Large intestine (tissue), 3 donors: Measurements from ENCODE around the gene CROCC. TPM values are rescaled to one million over a fixed set of nuclear protein-coding genes. Genes with fewer than 3 reads are reported as not detected.
"Not testable (repeated sequence)": the region's sequence is repeated elsewhere in the genome, so short reads cannot be mapped to it uniquely, and the experiment has no call there.

Experiments used
- DNase-seq, 2 donors: peaks; one replicate each; pipeline versions ENCODE4 v3.0.0 to v3.0.0-alpha.2; 2013
- H3K27ac ChIP-seq: one replicate; pipeline ENCODE4 v1.5.1; 2013; ENCODE audit warnings: low read length
- H3K27me3 ChIP-seq: 2 replicates; pipeline ENCODE4 v1.6.1; 2013; ENCODE audit warnings: low read length; ENCODE audit not compliant: control insufficient read depth, insufficient read depth
- H3K36me3 ChIP-seq: 2 replicates; pipeline ENCODE4 v1.6.1; 2013; ENCODE audit warnings: low read length; ENCODE audit not compliant: control insufficient read depth, insufficient read depth
- H3K4me1 ChIP-seq: one replicate; pipeline ENCODE4 v1.6.1; 2013; ENCODE audit warnings: low read length; ENCODE audit not compliant: control insufficient read depth, insufficient read depth
- H3K4me3 ChIP-seq: one replicate; pipeline ENCODE4 v1.5.1; 2013; ENCODE audit warnings: low read length
- H3K9me3 ChIP-seq: one replicate; pipeline ENCODE4 v1.6.1; 2013; ENCODE audit warnings: mild to moderate bottlenecking, low read depth, low read length, moderate library complexity; ENCODE audit not compliant: control insufficient read depth
- WGBS: methylation state at CpG from one replicate; pipeline ENCODE4 v1.1.5; 2013; ENCODE audit warnings: low lambda C conversion rate; ENCODE audit not compliant: insufficient coverage; 5-methylcytosine and 5-hydroxymethylcytosine counted together
- polyA plus RNA-seq: library from polyadenylated mRNA; unstranded; fragments of 120-200 nt; gene quantifications from one replicate; pipeline ENCODE4 v1.2.1, GENCODE V29; 2013

The CROCC gene
- polyA plus RNA-seq, 1 donor, result 24.8 TPM

DNA sequence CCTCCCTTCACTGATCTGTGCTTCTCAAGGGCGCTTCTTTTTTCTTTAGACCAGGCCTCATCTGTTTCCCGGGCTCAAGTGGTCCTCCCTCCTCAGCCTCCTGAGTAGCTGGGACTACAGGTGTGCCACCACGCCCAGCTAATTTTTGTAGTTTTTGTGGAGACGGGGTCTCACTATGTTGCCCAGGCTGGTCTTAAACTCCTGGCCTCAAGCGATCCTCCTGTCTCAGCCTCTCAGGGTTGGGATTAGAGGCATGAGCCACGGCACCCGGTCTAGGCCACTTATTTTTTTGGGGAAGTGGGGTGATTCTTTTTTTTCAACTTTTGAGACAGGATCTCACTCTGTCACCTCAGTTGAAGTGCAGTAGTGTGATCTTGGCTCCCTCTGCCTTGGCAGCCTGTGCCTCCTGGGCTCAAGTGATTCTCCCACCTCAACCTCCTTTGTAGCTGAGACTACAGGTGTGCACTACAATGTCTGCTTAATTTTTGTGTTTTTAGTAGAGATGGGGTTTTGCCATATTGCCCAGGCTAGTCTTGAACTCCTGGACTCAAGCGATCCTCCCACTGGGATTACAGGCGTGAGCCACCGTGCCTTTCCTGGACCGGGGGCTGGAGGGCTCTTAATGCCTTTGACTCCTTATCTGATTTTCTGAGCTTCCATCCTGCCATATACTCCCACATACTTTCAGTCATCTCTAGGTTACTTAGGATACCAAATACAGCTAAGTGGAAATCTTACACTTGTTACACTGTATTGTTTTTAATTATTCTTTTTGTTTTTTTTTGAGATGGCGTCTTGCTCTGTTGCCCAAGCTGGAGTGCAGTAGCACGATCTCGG, 39.8 kb downstream of the CROCC start:
- H3K36me3 ChIP-seq, result peaks cover 11% of the 10 kb centered on the region
- no peak overlapping the region for H3K27ac ChIP-seq
- DNase-seq, result no peak
- no CpG with 5 or more reads among the region's 14 CpGs for WGBS
- peaks cover 3% of the 10 kb centered on the region for H3K4me1 ChIP-seq
- no peaks in the 10 kb centered on the region for H3K27me3 ChIP-seq
- H3K9me3 ChIP-seq, result no peaks in the 10 kb centered on the region
- peak overlapping the region; percentile 24 for H3K4me3 ChIP-seq

- not testable (repeated sequence) for DNase-seq, H3K27ac ChIP-seq, H3K4me3 ChIP-seq, H3K27me3 ChIP-seq, H3K9me3 ChIP-seq, H3K4me1 ChIP-seq
- 100% methylated on average over 2 of the region's 4 CpGs for WGBS
- H3K36me3 ChIP-seq, result peaks cover 16% of the 10 kb centered on the region
Measured at GRCh38 chr1:16964169-16964568, 42.4 kb downstream of the CROCC start.

DNA sequence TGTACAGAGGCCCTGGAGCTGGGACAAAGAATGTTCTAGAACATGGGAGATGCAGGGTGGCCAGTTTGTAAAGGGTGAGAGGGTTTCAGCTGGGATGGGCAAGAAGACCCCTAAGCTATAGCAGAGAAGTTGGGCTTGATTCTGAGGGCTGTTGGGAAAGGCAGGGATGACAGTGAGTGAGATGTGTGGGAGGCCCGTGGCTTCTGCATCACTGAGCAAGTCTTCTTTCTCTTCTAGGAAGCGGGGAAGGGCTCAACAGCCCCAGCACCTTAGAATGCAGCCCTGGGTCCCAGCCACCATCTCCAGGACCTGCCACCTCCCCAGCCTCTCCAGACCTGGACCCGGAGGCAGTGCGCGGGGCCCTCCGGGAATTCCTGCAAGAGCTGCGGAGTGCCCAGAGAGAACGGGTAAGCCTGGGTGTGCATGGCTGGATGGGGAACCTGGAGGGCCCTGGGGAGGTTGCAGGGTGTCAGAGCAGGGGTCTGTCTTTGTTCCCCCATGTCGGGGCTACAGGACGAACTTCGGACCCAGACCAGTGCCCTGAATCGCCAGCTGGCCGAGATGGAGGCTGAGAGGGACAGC, 43.8 kb downstream of the CROCC start:
- WGBS, result no CpG with 5 or more reads among the region's 13 CpGs
- Histone ChIP-seq H3K27ac (no peak overlapping the region), H3K4me3 (no peak overlapping the region), H3K4me1 (peaks cover 6% of the 10 kb centered on the region), H3K9me3 (no peaks in the 10 kb centered on the region), H3K36me3 (peaks cover 21% of the 10 kb centered on the region), H3K27me3 (no peaks in the 10 kb centered on the region)
- no peak for DNase-seq

GRCh38 chr1:16966282-16966681, 44.6 kb downstream of the CROCC start:
- Histone ChIP-seq H3K27me3 (no peaks in the 10 kb centered on the region), H3K9me3 (no peaks in the 10 kb centered on the region), H3K4me3 (no peak overlapping the region), H3K27ac (no peak overlapping the region), H3K36me3 (peaks cover 21% of the 10 kb centered on the region), H3K4me1 (peaks cover 6% of the 10 kb centered on the region)
- DNase-seq, result no peak
- WGBS, result no CpG with 5 or more reads among the region's 22 CpGs

GRCh38 chr1:16967095-16967575, 45.4 kb downstream of the CROCC start:
- H3K27me3 ChIP-seq, result no peaks in the 10 kb centered on the region
- H3K36me3 ChIP-seq, result peaks cover 21% of the 10 kb centered on the region
- H3K4me3 ChIP-seq, result no peak overlapping the region
- no CpG with 5 or more reads among the region's 7 CpGs for WGBS
- no peak overlapping the region for H3K27ac ChIP-seq
- peaks cover 6% of the 10 kb centered on the region for H3K4me1 ChIP-seq
- H3K9me3 ChIP-seq, result no peaks in the 10 kb centered on the region
- peak; percentile 39 to 60 for DNase-seq

DNA sequence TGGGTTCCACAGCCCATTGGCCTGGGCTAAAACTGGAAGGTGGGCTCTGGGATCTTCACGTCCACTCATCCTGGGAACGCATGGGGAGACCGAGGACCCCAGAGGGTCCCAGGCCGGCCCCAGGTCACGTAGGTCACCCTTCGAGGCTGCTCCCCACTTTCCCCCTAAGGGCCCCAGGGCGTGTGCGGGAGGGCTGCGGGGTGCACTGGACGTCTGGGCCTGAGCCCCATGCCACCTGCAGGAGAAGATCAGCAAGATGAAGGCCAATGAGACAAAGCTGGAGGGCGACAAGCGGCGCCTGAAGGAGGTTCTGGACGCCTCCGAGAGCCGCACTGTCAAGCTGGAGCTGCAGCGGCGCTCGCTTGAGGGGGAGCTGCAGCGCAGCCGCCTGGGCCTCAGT, 46.2 kb downstream of the CROCC start:
- WGBS, result no CpG with 5 or more reads among the region's 21 CpGs
- peaks cover 6% of the 10 kb centered on the region for H3K4me1 ChIP-seq
- no peak overlapping the region for H3K27ac ChIP-seq
- no peaks in the 10 kb centered on the region for H3K9me3 ChIP-seq
- H3K27me3 ChIP-seq, result no peaks in the 10 kb centered on the region
- H3K4me3 ChIP-seq, result no peak overlapping the region
- no peak for DNase-seq
- H3K36me3 ChIP-seq, result peaks cover 21% of the 10 kb centered on the region

DNA sequence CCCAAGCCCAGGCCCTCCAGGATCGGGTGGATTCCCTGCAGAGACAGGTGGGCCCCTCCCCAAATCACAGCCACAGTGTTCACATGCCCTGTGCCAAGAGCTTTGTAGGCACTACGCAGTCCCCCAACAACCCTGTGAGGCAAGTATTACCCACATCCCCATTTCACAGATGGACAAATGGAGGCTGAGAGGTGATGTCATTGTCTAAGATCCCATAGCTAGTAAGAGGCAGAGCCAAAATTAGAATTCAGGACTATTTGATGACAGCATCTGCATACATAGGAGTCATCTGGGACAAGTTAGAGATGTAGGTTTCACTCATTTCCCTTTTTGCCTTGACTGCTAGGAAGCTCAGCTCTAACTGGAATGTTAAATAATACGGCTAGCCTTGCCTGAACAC, 46.6 kb downstream of the CROCC start:
- H3K27me3 ChIP-seq, result no peaks in the 10 kb centered on the region
- H3K4me1 ChIP-seq, result peaks cover 6% of the 10 kb centered on the region
- no peaks in the 10 kb centered on the region for H3K9me3 ChIP-seq
- no peak overlapping the region for H3K4me3 ChIP-seq
- DNase-seq, result no peak
- WGBS, result no CpG with 5 or more reads among the region's 3 CpGs
- H3K36me3 ChIP-seq, result peaks cover 25% of the 10 kb centered on the region
- H3K27ac ChIP-seq, result no peak overlapping the region

- no CpG with 5 or more reads among the region's 14 CpGs for WGBS
- no peaks in the 10 kb centered on the region for H3K9me3 ChIP-seq
- peaks cover 6% of the 10 kb centered on the region for H3K4me1 ChIP-seq
- no peak for DNase-seq
- no peak overlapping the region for H3K27ac ChIP-seq
- H3K27me3 ChIP-seq, result no peaks in the 10 kb centered on the region
- no peak overlapping the region for H3K4me3 ChIP-seq
- peaks cover 27% of the 10 kb centered on the region for H3K36me3 ChIP-seq
Measured at GRCh38 chr1:16969057-16969611, 47.4 kb downstream of the CROCC start.

DNA sequence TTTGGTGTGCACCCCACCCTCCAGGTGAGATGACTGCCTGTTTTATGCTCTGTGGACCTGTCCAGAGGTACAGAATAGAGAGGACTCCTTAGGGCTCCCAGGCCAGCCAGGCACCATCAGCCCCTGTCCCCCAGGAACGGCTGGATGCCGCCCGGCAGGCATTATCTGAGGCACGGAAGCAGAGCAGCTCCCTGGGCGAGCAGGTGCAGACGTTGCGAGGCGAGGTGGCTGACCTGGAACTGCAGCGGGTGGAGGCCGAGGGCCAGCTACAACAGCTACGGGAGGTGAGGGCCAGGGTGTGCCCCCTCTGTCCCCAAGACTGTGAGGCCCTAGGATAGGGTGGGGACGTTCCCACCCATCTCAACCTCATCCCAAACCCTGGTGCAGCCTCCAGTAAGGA, 47.9 kb downstream of the CROCC start:
- DNase-seq, result no peak
- Histone ChIP-seq H3K27me3 (no peaks in the 10 kb centered on the region), H3K9me3 (no peaks in the 10 kb centered on the region), H3K4me3 (no peak overlapping the region), H3K4me1 (peaks cover 6% of the 10 kb centered on the region), H3K27ac (no peak overlapping the region), H3K36me3 (peaks cover 27% of the 10 kb centered on the region)
- no CpG with 5 or more reads among the region's 12 CpGs for WGBS

- DNase-seq, result no peak
- Histone ChIP-seq H3K9me3 (no peaks in the 10 kb centered on the region), H3K36me3 (peaks cover 31% of the 10 kb centered on the region), H3K27ac (no peak overlapping the region), H3K4me1 (peaks cover 6% of the 10 kb centered on the region), H3K4me3 (no peak overlapping the region), H3K27me3 (no peaks in the 10 kb centered on the region)
- WGBS, result no CpG with 5 or more reads among the region's 28 CpGs
Measured at GRCh38 chr1:16970132-16970910, 48.6 kb downstream of the CROCC start.
